Measurements from ENCODE around the gene CASP7.
"Not testable (repeated sequence)": the region's sequence is repeated elsewhere in the genome, so short reads cannot be mapped to it uniquely, and the experiment has no call there.

CASP7 gene

GRCh38 chr10:113679463-113680189 lies at the start of gene CASP7:
TSS of gene CASP7 (plus strand) at chr10:113679912. CDS start at chr10:113697494, 17,582 bp downstream.
- peak; percentile 71 for DNase-seq (ENCODE audit: low read depth)

GRCh38 chr10:113630929-113631533 lies 48.7 kb upstream of the CASP7 start:
- DNase-seq (ENCODE audit: low read depth), result no peak

DNA sequence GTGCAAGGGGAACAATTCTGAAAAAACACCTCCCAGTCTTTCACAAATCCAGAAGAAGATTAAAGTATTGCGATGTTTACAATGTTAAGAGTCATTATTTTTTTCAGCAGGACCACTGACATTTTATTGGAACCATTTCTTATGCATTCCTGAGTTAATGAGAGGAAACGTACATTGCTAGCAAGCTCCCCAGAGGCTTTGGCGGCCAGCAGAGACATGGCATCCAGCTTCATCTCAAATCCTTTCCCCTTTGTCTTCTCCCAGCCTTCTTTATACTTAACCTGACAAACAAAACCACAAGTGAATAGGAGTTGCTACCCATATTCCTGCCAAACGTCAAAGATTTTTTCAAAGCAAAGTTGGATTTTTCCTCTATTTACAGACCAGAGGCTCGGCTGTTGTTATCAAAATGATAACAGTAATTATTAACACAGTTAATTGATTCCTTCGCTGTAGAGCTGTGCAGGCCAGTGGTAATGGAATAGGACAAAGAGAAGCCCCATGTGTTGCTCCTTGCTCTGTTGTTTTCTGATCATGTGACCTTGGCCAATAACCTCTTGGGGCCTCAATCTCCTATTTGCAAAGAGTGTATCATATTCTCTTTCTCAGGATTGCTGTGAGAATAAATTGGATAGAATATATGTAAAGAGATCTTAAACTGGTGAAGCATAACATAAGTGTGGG lies 47.9 kb upstream of the CASP7 start:
- DNase-seq (ENCODE audit: low read depth), result no peak

- DNase-seq (ENCODE audit: low read depth), result no peak
These were observed 39.7 kb upstream of the CASP7 start for GRCh38 chr10:113639966-113640365.

DNA sequence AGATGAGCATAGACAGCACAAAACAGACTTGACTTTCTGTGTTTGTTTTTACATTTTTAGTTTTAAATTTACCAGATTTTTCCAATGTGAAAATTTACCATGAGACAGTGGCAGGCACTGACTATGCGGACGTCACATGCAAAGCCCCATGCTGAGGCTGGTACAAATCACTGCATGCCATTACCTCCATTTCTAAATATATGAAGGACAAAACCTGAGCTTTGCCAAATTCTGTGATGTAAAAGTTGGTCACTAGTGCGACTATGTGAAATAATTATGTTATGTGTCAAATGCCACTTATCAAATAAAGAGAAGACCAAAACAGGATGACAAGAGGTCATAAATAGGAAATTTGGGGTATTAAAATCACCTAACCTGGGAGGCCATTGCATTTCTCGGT lies 38.0 kb upstream of the CASP7 start:
- DNase-seq (ENCODE audit: low read depth), result no peak

DNA sequence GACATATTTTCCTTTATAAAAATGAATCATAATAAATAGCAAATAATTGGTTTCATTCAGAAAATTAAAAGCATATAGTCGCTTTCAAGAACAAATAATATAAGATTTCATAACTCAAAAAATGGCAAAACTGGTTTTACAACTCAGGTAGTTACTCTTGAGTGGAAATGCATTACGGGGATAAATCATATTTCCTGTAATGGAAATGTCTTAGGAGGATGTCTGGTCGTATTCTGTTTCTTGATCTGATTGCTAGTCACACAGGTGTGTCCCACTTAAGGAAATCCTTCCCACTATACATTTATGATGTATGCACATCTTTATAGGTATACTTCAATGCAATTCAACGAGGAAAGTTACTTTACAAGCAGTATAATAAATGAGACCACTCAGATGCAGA lies 36.5 kb upstream of the CASP7 start:
- DNase-seq (ENCODE audit: low read depth), result no peak

DNA sequence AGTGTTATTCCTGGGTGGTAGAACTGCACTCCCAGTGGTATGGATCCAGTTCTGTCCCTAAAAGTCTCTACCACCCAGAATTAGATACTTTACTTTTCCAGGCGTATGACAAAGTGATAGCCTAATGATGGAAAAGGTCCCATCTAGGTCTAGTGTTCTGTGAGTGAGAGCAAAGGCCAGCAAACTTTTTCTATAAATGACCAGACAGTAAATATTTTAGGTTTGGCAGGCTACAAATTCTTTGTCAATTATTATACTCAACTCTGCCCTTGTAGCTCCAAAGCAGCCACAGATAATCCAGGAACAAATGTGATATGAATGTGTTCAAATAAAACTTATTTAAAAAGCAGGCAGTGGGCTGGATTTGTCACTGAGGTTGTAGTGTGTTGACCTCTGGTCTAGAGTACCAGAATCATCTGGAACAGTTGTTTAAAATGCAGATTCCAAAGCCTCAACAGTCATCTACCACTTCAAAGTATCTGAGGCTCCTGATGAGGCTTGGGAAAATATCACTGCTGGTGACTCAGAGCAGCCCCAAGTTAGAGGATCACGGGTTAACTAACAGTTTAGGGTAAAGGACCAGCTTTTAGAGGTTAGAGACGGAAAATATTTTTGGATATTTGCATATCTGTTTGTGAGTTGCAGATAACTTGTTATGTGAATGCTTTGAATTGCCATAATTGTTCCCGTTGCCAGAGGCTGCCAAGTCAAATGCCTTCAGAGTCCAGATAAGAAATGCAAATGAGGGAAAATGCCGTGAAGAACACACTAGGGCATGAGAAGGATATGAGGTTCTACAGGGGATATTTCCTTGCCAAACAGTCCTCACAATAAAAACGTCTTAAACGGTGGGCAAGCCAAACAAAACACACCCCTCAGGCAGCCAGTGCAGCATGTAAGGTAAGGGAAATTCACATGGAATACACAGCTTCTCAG lies 35.3 kb upstream of the CASP7 start:
- no peak for DNase-seq (ENCODE audit: low read depth)

DNA sequence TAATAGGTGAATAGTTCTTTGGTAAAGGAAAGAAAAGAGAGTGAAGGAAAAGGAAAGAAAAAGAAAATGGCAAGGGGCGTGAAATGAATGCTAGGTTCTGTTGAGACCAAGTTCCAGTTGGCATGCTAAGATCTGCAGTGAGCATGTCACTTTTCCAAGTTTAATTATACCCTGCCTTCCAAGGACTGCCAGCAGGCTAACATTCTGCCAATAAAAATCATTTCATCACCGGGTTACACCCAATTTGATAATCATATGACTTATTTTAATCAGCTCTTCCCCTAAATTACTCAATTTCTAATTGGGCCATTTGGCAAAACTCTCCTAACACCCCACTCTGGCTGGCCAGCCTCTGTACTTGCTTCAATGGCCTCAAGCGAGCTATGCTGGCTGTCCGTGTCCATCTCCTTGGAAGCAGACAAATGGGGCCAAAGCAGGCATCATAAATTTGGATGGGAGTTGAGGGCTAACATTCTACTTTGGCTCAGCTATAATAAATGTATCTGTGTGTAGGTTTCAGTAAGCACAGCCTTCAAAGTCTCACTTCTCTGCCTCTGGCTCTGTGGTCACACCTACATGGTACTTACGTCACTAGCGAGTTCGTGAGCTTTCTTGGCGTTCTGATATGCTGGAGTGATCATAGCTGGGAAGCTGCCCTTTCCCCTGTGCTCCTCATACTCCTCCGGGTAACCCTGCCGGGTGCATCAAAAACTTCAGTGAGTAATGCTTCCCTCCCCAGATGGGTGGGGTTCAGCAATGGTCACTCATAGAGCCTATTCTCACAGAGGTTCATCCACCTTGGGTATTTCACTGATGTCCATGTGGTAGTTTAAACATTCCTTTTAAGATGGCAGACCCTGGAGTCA lies 33.1 kb upstream of the CASP7 start:
- DNase-seq (ENCODE audit: low read depth), result no peak

DNA sequence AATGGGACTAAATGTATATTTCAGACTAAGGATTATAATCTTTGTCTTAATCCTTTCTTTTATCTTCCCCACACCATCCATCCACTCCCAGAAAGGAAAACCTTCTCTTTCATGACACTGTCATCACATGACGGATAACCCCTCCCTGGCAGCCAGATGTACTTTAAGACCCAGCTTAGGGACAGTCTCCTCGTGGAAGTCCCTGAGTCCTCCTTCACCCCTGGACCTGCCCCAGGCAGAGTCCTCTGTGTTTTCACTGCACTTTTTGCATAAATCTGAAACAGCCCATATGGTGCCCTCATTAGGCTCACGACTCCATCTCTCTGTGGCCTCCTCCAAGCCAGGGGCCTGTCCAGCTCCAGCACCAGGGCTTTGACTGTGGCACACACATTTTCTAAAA lies 31.9 kb upstream of the CASP7 start:
- no peak for DNase-seq (ENCODE audit: low read depth)

GRCh38 chr10:113648478-113648877 lies 31.2 kb upstream of the CASP7 start:
- DNase-seq (ENCODE audit: low read depth), result no peak

DNA sequence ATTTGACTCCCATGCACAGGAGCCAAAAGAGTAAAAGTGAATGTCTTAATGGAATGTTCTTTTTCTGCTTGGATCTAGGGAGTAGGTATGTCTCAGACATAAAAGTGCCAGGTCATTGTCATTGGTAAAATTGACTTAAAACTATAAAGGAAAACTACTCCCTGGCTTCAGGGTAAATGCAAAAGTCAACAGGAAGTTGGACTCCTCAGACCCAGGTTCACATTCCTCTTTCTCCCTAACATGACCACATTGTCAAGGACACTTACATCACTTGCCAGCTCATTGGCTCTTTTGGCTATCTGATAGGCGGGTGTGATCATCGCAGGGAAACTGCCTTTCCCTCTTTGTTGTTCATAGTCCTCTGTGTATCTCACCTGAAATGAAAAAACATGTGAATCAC lies 29.5 kb upstream of the CASP7 start:
- no peak for DNase-seq (ENCODE audit: low read depth)

DNA sequence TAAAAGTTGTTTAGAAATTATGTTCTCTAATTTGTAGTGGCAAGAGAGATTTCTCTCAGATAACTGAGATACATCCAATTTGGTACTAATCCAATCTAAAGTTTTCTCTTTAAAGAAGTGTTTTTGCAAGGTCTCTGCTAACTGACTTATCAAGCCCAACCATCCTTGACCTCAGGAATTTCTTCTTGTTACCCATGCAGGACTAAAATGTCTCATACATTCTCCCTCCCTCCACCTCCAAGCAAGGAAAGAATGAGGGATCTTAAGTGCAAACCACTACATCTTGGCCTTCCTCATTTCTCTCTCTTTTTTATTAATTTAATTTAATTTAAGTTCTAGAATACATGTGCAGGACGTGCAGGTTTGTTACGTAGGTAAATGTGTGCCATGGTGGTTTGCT lies 28.7 kb upstream of the CASP7 start:
- no peak for DNase-seq (ENCODE audit: low read depth)

DNA sequence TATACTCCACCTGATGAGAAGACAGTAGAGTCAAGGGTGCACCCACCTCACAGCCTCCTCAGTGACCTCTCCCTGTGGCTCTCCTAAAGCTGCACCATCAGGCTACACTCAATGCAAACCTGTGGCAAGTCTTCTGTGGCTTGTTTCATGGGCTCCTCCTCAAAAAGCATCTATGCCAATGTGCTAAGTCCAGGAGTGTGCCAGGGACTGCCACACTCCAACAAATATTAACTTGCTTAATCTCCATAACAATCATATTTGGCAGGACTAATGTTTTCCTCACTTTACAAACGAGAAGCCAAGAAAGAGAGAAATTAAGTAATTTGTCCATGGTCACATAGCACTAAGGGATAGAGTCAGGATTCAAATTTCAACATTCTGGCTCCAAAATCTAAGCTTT lies 27.8 kb upstream of the CASP7 start:
- DNase-seq (ENCODE audit: low read depth), result no peak

GRCh38 chr10:113652456-113652855 lies 27.3 kb upstream of the CASP7 start:
- not testable (repeated sequence) for DNase-seq (ENCODE audit: low read depth)

DNA sequence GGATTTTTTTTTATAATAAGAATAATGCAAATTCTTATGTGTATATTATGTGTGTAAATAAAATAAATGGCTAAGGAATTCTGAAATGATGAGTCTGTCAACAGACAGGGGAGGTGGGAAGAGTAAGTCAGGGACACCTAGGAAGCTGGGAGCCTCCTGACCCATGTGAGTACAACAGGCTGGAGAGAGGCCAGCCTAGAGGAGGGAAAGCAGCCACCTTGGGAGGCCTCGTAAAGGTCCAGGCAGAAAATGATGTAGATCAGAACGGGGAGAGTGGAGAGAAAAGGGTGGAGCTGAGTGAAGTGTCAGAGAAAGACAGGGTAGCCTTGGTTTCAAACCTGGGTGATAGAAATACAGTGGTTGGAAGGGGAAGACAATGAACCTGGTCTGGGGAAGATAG lies 22.8 kb upstream of the CASP7 start:
- DNase-seq (ENCODE audit: low read depth), result no peak

DNA sequence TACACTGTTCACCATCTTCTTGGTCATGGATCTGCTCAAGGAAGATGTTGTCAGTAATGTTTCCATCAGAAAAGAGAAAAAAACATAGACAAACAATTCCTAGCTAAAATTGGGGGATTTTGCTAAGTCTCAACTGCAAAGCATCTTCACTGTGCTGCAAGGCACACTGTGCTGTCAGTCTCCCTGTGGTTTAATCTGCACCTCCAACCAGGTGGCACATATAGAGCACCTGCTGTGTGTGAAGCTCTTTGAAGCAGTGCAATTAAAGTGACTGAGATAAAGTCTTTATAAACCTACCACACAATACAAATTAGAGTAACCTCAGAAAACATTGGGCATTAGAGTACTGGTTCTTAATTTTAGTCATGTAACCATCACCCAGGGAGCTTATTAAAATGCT lies 22.2 kb upstream of the CASP7 start:
- no peak for DNase-seq (ENCODE audit: low read depth)

DNA sequence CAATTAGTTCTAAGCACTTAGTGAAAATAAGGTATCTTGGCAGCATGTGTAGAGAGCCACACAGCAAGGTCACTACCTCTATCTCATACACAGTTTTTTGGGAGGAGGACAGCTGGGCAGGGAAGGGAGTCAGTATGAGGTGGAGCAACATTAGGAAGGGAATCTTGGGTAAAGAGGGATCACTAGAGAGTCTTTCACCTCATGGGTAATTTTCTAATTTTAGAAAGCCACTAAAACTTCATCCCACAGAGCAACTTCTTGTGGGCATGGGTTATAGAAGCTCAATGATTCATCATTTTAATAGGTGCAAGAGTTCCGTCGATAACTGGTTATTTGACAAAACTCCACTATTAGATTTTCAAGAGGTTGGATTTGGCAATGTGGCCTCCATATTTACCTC lies 18.4 kb upstream of the CASP7 start:
- DNase-seq (ENCODE audit: low read depth), result no peak

GRCh38 chr10:113663142-113663541 lies 16.6 kb upstream of the CASP7 start:
- DNase-seq (ENCODE audit: low read depth), result no peak

DNA sequence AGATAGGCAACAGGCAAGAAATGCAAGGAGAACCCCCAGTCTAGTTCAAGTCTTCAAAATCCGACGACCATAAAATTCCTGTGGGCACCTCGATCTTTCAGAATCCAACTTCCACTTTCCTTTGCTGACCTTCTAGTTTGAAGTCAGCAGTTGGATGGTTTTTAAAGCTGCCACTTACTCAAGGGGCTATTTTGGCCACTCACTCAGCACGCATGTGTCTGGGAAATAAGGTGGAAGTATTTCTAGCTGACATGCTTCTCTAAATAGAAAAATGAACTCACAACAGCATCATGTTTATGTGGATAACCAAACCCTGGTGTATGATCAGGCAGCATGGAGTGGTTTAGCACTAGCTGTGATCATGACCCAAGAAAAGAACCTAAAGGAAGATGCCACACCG lies 15.8 kb upstream of the CASP7 start, which contains the start of gene NRAP:
Gene NRAP, minus strand, starts transcription at position 134 of the 400 bp plus-strand sequence. CDS start 159 bp downstream, outside the sequence.
- DNase-seq (ENCODE audit: low read depth), result no peak

GRCh38 chr10:113665352-113665751 lies 14.4 kb upstream of the CASP7 start:
- DNase-seq (ENCODE audit: low read depth), result no peak

GRCh38 chr10:113665806-113666354 lies 13.8 kb upstream of the CASP7 start:
- DNase-seq (ENCODE audit: low read depth), result no peak

All from activated T-helper 9 cell treated with anti-CD3 and anti-CD28 coated beads, Interleukin-2, amount 50 U/mL, for 16 hours (primary cell).